Measurements from ENCODE around the gene PARD3. TPM values are rescaled to one million over a fixed set of nuclear protein-coding genes. Genes with fewer than 3 reads are reported as not detected.

PARD3 gene
- total RNA-seq, 1 experiment from 2014 or later, result 57.4 TPM

- Histone ChIP-seq H3K27me3 (ENCODE audit: insufficient read depth, low read depth) (no peaks in the 10 kb centered on the region), H3K36me3 (ENCODE audit: low read depth) (no peaks in the 10 kb centered on the region), H3K4me1 (replicated peaks; ENCODE audit: insufficient read depth) (no peaks in the 10 kb centered on the region), H3K9me3 (ENCODE audit: insufficient read depth, low read depth) (no peaks in the 10 kb centered on the region), H3K27ac (no peak overlapping the region), H3K4me3 (no peak overlapping the region), H3K79me2 (ENCODE audit: low read depth) (peaks cover 4% of the 10 kb centered on the region; the same call in 1 of the 2 replicates), H3K4me2 (no peak overlapping the region), H3F3A (ENCODE audit: insufficient read depth, low read depth) (no peaks in the 10 kb centered on the region), H3K9me2 (ENCODE audit: insufficient read depth) (no peaks in the 10 kb centered on the region), H4K20me1 (ENCODE audit: insufficient read depth) (no peaks in the 10 kb centered on the region; the same call in 1 of the 2 replicates), H2AFZ (no peak overlapping the region)
- BruUV-seq (replicated peaks), result no TSS peak
- intact Hi-C loops (cut with micrococcal nuclease; ENCODE audit: unreplicated experiment), result no loop called here
- no peak for DNase-seq
- CTCF ChIA-PET, result no interaction called here
- POLR2A ChIA-PET (ENCODE audit: unreplicated experiment), result no interaction called here
- TF ChIP-seq CTCF (conservative IDR thresholded peaks at IDR 0.05) (no peak), EZH2 (IDR thresholded peaks at IDR 0.05; ENCODE audit: low read depth) (no peak)
Measured at GRCh38 chr10:34609287-34609940, 205.7 kb downstream of the PARD3 start.

GRCh38 chr10:34607894-34608293 lies 207.2 kb downstream of the PARD3 start:
- CTCF ChIA-PET, result no interaction called here
- DNase-seq, result no peak
- no peaks in the 10 kb centered on the region for H3K9me2 ChIP-seq (ENCODE audit: insufficient read depth)
- peaks cover 4% of the 10 kb centered on the region; the same call in 1 of the 2 replicates for H3K79me2 ChIP-seq (ENCODE audit: low read depth)
- H3K4me2 ChIP-seq, result no peak overlapping the region
- no peaks in the 10 kb centered on the region for H3K9me3 ChIP-seq (ENCODE audit: insufficient read depth, low read depth)
- BruUV-seq (replicated peaks), result no TSS peak
- H3K4me3 ChIP-seq, result no peak overlapping the region
- H3K36me3 ChIP-seq (ENCODE audit: low read depth), result no peaks in the 10 kb centered on the region
- TF ChIP-seq EZH2 (IDR thresholded peaks at IDR 0.05; ENCODE audit: low read depth) (no peak), CTCF (conservative IDR thresholded peaks at IDR 0.05) (no peak)
- intact Hi-C loops (cut with micrococcal nuclease; ENCODE audit: unreplicated experiment), result no loop called here
- H3F3A ChIP-seq (ENCODE audit: insufficient read depth, low read depth), result no peaks in the 10 kb centered on the region
- POLR2A ChIA-PET (ENCODE audit: unreplicated experiment), result no interaction called here
- no peak overlapping the region for H3K27ac ChIP-seq
- no peaks in the 10 kb centered on the region for H3K27me3 ChIP-seq (ENCODE audit: insufficient read depth, low read depth)
- no peak overlapping the region for H2AFZ ChIP-seq
- H3K4me1 ChIP-seq (replicated peaks; ENCODE audit: insufficient read depth), result no peaks in the 10 kb centered on the region
- no peaks in the 10 kb centered on the region for H4K20me1 ChIP-seq (ENCODE audit: insufficient read depth)

GRCh38 chr10:34606890-34607289 lies 208.2 kb downstream of the PARD3 start:
- no peaks in the 10 kb centered on the region for H3K9me3 ChIP-seq (ENCODE audit: insufficient read depth, low read depth)
- H3K27ac ChIP-seq, result no peak overlapping the region
- H3K36me3 ChIP-seq (ENCODE audit: low read depth), result no peaks in the 10 kb centered on the region
- ChIA-PET CTCF (interaction anchor here (0.6 kb wide), 1 partner anchor 1248 kb away, joined by 9 read pairs; no protein-coding TSS in a partner anchor), POLR2A (ENCODE audit: unreplicated experiment) (no interaction called here)
- H3K27me3 ChIP-seq (ENCODE audit: insufficient read depth, low read depth), result no peaks in the 10 kb centered on the region
- H3K4me2 ChIP-seq, result no peak overlapping the region
- peaks cover 4% of the 10 kb centered on the region; the same call in 1 of the 2 replicates for H3K79me2 ChIP-seq (ENCODE audit: low read depth)
- BruUV-seq (replicated peaks), result no TSS peak
- no peaks in the 10 kb centered on the region for H3K4me1 ChIP-seq (replicated peaks; ENCODE audit: insufficient read depth)
- TF ChIP-seq CTCF (conservative IDR thresholded peaks at IDR 0.05), result no peak
- no peak for TF ChIP-seq EZH2 (IDR thresholded peaks at IDR 0.05; ENCODE audit: low read depth)
- intact Hi-C loops (cut with micrococcal nuclease; ENCODE audit: unreplicated experiment), result no loop called here
- no peak overlapping the region for H3K4me3 ChIP-seq
- H4K20me1 ChIP-seq (ENCODE audit: insufficient read depth), result no peaks in the 10 kb centered on the region
- no peak for DNase-seq
- H3K9me2 ChIP-seq (ENCODE audit: insufficient read depth), result no peaks in the 10 kb centered on the region
- no peak overlapping the region for H2AFZ ChIP-seq
- no peaks in the 10 kb centered on the region for H3F3A ChIP-seq (ENCODE audit: insufficient read depth, low read depth)
